Measurements from ENCODE around the gene IRF2.

DNA sequence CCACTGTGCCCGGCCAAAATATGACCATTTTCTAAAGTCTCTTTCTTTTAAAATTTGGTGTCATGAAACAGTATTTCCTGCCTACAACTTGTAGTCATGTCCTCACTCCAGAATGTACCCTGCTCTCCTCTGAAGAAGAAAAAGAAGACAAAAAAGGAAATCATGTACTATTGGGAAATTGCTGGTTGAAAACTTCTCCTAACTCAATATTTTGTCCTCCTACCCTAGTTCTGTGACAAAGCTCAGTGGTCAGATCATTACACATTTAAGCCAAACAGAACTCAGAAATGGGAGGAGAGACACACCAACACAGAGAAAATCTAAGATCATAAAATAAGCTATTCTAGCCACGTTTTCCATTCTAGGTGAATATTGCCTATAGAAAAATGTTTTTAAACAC, 127.7 kb downstream of the IRF2 start:
- no peak for TF ChIP-seq CTCF (IDR thresholded peaks at IDR 0.05)
- no peak for TF ChIP-seq EZH2 (IDR thresholded peaks at IDR 0.05; ENCODE audit: borderline replicate concordance, insufficient read depth, low read depth, low read length, poor library complexity, severe bottlenecking)
